ENCODE data around the gene MRTFB. TPM values are rescaled to one million over a fixed set of nuclear protein-coding genes. Genes with fewer than 3 reads are reported as not detected.

The MRTFB gene
- total RNA-seq, 4 donors from 2014 or later = 43.6 to 197 (median 65.5) TPM

DNA sequence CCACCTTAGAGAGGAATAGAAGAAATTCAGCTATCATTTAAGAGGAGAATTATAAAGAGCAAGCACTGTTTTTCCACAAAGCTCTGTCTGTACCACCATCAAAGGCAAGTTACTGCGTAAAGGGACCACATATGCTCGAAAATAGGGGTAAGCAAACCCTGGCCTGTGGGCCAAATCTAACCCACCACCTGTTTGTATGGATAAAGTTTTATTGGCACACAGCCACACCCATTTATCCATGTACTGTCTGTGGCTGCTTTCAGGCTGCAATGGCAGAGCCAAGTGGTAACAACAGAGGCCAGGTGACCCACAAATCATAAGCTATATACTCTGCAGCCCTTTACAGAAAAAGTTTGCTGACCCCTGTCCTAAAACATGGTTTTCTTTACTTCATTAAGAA, 180.3 kb downstream of the MRTFB start:
- 100% methylated on average over 2 of the region's 2 CpGs for WGBS
- TF ChIP-seq, protein P1, sequence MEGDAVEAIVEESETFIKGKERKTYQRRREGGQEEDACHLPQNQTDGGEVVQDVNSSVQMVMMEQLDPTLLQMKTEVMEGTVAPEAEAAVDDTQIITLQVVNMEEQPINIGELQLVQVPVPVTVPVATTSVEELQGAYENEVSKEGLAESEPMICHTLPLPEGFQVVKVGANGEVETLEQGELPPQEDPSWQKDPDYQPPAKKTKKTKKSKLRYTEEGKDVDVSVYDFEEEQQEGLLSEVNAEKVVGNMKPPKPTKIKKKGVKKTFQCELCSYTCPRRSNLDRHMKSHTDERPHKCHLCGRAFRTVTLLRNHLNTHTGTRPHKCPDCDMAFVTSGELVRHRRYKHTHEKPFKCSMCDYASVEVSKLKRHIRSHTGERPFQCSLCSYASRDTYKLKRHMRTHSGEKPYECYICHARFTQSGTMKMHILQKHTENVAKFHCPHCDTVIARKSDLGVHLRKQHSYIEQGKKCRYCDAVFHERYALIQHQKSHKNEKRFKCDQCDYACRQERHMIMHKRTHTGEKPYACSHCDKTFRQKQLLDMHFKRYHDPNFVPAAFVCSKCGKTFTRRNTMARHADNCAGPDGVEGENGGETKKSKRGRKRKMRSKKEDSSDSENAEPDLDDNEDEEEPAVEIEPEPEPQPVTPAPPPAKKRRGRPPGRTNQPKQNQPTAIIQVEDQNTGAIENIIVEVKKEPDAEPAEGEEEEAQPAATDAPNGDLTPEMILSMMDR (IDR thresholded peaks at IDR 0.05) = no peak
- TF ChIP-seq POLR2AphosphoS5 (IDR thresholded peaks at IDR 0.05) (no peak), POLR2A (IDR thresholded peaks at IDR 0.05) (no peak), EP300 (IDR thresholded peaks at IDR 0.05) (no peak)
- peaks cover 76% of the 10 kb centered on the region for H3K36me3 ChIP-seq

DNA sequence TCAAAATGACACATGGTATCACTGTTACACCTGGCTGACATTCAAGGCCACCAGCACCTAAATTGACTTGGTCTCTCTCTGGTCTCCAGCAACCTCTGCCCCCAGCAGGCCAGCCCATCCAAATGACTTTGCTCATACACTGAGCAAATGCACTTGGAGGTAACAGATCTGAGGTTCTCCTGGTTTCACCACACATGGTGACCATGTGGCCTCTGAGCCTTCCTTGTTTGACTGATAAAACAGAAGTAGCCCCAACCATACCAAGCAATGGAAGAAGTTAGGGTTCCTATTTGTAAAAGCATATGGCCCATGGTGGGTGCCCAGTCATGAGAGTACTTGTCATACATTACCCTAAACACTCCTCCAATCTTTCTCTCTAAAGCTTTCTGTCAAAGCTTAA, 181.7 kb downstream of the MRTFB start:
- Histone ChIP-seq H3K9me3 (no peaks in the 10 kb centered on the region), H3K4me3 (no peak overlapping the region), H3K4me1 (no peaks in the 10 kb centered on the region), H3K27me3 (no peaks in the 10 kb centered on the region), H3K27ac (no peak overlapping the region), H3K36me3 (peaks cover 74% of the 10 kb centered on the region)
- DNase-seq (ENCODE audit: low spot score in 2 of 2) = no peak
- TF ChIP-seq EP300 (IDR thresholded peaks at IDR 0.05) (no peak), POLR2AphosphoS5 (IDR thresholded peaks at IDR 0.05) (no peak), POLR2A (IDR thresholded peaks at IDR 0.05) (no peak)
- TF ChIP-seq, protein P1 (IDR thresholded peaks at IDR 0.05) = no peak

More for the DNA sequence above, 180.3 kb downstream of the MRTFB start:
- H3K27me3 ChIP-seq = no peaks in the 10 kb centered on the region
- no peak for DNase-seq (ENCODE audit: low spot score in 2 of 2)
- H3K27ac ChIP-seq = no peak overlapping the region
- H3K4me1 ChIP-seq = no peaks in the 10 kb centered on the region
- H3K9me3 ChIP-seq = no peaks in the 10 kb centered on the region
- no peak overlapping the region for H3K4me3 ChIP-seq

DNA sequence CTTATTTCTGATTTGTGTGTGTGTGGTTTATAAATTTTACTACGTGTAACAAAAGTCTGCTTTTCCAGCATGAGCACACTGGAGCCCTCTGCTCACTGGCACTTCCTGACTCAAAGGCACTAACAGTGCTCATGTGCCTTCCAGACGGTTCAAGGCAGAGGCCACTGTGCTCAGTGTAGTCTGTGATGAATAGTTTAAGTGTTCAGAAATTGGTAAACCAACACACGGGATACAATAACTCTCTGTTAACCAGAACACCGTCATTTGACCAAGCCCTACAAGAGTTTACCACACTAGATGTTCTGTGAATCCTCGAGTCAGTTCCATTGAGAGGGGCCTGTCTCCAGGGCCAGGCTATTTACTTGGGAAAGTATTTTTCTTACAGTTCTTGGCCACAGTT, 191.9 kb downstream of the MRTFB start:
- WGBS = 86% methylated on average over 5 of the region's 5 CpGs

DNA sequence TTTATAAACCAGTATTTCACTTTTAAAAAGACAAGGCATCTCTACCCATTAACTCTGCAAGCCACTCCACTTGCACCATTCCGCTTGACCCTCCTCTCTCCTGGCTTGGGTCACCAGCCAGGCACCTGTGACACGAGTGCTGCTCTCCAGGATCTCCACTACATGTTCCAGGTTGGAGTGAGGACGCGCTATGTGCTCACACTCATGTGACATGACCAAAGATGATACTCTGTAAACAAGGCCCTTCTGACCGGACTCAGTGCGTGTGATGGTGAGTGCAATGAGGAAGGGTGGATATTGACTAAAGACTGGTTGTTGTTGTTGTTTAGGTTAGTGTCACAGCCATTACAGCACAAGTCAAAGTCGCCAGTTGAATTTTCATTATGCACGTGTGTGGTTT, 192.7 kb downstream of the MRTFB start:
- H3K4me3 ChIP-seq = no peak overlapping the region
- DNase-seq (ENCODE audit: low spot score in 2 of 2) = no peak
- TF ChIP-seq, protein P1 (IDR thresholded peaks at IDR 0.05) = no peak
- no peak for TF ChIP-seq EP300 (IDR thresholded peaks at IDR 0.05)
- H3K27ac ChIP-seq = no peak overlapping the region
- H3K36me3 ChIP-seq = peaks cover 77% of the 10 kb centered on the region
- 94% methylated on average over 8 of the region's 8 CpGs for WGBS
- no peaks in the 10 kb centered on the region for H3K9me3 ChIP-seq
- H3K4me1 ChIP-seq = no peaks in the 10 kb centered on the region
- no peaks in the 10 kb centered on the region for H3K27me3 ChIP-seq

More for the DNA sequence above, 191.9 kb downstream of the MRTFB start:
- Histone ChIP-seq H3K4me1 (no peaks in the 10 kb centered on the region), H3K36me3 (peaks cover 83% of the 10 kb centered on the region), H3K27ac (no peak overlapping the region), H3K27me3 (no peaks in the 10 kb centered on the region), H3K4me3 (no peak overlapping the region), H3K9me3 (no peaks in the 10 kb centered on the region)
- TF ChIP-seq, protein P1 (IDR thresholded peaks at IDR 0.05) = no peak
- TF ChIP-seq POLR2A (IDR thresholded peaks at IDR 0.05) = no peak
- TF ChIP-seq EP300 (IDR thresholded peaks at IDR 0.05) = no peak
- TF ChIP-seq POLR2AphosphoS5 (IDR thresholded peaks at IDR 0.05) = no peak
- no peak for DNase-seq (ENCODE audit: low spot score in 2 of 2)

DNA sequence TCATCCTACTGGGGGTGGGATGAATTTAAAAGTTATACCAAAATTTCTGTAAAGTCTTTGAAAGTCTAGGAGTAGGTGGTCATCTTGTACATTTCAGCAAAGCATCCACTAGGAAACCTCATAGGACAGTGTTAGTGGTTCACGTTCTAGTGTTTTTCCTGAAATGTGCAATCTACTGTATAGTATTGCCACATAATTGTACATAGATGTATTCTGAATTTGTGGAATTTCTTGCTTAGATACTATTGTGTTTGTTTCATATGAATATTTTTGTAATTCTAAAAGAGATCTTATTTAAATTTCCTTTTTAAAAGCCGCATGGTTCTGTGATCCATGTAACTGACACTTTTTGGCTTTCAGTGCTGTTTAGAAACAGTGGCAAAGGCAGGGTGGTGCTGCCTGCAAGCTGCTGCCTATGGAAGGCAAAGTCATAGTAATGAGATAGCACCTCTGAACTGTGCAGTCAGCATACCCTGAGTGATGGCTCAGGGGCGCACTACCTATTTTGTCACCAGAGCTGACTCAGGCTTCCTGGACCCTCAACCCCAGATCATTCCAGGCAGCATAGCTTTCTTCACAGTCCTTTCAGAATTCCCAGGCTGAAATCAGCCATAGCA, 193.3 kb downstream of the MRTFB start:
- Histone ChIP-seq H3K27ac (no peak overlapping the region), H3K4me1 (no peaks in the 10 kb centered on the region), H3K4me3 (no peak overlapping the region), H3K36me3 (peaks cover 70% of the 10 kb centered on the region), H3K9me3 (no peaks in the 10 kb centered on the region), H3K27me3 (no peaks in the 10 kb centered on the region)
- DNase-seq (ENCODE audit: low spot score in 2 of 2) = no peak
- 99% methylated on average over 3 of the region's 3 CpGs for WGBS
- TF ChIP-seq EP300 (IDR thresholded peaks at IDR 0.05) = no peak
- no peak for TF ChIP-seq POLR2A (IDR thresholded peaks at IDR 0.05)
- TF ChIP-seq, protein P1 (IDR thresholded peaks at IDR 0.05) = no peak

All from suprapubic skin (tissue), 4 donors.